SK-MEL-5 (cell line): Measurements from ENCODE around the gene HDAC4. TPM values are rescaled to one million over a fixed set of nuclear protein-coding genes. Genes with fewer than 3 reads are reported as not detected.

Experiments
- DNase-seq: peaks from one replicate; pipeline ENCODE4 v3.0.0-alpha.2; 2016; ENCODE audit warnings: low read depth, low spot score
- in situ Hi-C: cut with HindIII; loops from 2 replicates; pipeline ENCODE4 v1.10.0; 2016; ENCODE audit warnings: low sequenced_read_pairs, high pct_unique_total_duplicates, low pct_unique_long_range_greater_than_20kb
- total RNA-seq: library from RNA; depleted of rRNA; stranded (reverse); fragments of >200 nt; shearing (Covaris generic); gene quantifications from 2 replicates; pipeline ENCODE4 v1.2.3, GENCODE V29; 2014

HDAC4 gene
- total RNA-seq, 1 experiment from 2014 or later, result 14.1 TPM

DNA sequence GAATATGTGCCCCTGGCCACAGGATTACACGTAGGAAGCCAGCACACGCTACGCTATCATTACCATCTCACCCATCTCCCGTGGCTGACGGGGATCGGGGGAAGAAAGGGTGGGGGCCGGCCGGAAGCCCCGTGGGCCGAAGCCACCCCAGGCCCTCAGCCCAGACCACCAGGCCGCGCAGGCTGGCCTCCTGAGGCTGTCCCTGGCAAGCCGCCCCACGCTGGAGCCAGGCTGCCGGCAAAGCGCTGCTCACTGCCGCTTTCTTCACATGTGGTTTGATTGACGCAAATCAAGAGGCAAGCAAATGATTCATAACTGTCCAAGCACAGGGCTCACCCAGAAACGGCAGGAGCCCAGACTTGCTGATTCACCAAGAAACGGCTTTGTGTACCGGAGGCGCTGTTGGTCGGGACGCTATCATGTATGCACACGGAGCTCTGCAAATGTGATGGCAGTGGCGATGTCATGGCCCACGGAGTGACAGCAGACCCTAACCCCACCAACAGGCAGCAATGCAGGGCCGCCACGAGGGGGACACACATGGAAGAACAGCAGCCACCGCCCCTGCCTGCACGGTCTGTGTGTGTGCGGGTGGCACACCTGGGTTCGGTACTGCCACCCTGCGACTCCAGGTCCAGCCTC lies 125.7 kb downstream of the HDAC4 start:
- in situ Hi-C loops, result no loop called here
- DNase-seq, result peak; percentile 98

DNA sequence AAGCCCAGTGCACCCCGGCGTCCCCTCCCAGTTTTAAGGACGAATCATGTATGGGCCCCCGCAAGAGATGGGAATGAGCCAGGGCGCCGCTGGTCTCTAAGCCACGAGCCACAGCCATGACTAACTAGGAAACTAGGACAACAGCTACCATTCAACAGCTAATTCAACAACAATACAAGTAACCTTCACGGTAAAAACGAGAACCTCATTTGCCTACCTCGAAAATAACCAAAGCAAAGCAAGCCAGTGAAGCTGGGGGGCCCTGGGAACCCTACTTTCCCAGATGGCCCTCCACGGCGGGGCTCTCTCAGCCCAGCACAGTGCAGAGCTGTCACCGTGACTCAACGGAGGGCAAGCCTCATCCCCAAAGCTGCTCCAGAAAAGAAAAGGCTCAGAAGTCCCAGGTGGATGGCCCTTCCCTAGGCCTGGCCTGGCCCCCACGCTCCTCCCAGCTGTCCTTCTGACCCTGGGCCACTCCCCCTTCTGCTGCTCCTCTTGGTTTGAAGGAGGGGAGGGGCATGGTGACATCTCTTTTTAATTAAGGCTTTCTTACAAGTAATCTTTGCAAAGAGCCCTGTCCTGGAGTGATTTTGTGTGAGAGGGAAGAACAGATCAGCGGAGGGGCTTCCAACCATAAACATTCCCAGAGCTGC lies 126.3 kb downstream of the HDAC4 start:
- in situ Hi-C loops, result no loop called here

DNA sequence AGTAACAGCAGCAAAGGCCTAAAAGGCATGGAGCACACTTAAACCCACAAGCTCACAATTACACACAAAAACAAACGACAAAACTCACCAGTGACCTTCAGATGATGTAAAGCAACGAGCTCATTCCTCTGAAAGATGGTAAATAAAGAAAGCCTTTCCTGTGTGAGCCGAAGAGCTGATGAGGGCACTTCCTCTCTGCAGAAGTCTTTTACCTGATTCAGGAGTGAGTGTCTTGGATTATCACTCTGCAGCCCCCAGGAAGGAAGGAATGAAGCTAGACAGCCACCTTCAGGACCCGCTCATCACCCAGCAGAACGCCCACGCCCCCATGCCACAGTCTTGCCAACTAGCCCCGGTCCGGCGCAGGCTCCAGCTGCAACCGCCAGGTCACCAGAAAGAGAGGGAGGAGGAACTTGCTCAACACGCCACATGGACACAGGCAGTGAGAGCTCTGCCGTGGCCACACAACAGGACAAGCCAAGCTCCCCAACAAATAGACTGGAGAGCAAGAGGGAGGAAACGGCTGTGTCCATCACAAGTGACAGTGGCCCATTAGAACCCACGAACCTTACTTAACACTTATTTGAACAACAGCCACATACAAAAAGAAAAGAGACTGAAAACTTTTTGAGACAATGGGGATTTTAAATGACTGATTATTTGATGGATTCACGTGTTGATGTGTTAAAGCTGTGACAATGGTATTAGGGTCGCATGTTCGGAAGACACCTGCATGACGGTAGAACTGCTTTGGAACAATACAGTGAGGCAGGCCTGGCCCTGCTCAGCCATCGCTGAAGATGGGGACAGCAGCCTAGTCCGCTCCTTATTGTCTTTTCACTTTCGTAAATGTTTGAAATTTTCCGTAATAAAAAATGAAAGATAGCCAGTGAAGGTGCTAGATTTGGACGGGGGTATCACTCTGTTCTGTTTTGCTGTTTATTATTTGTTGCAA lies 127.3 kb downstream of the HDAC4 start:
- DNase-seq, result no peak
- in situ Hi-C loops, result no loop called here

More for the DNA sequence above, 126.3 kb downstream of the HDAC4 start:
- DNase-seq, result peak; percentile 84

DNA sequence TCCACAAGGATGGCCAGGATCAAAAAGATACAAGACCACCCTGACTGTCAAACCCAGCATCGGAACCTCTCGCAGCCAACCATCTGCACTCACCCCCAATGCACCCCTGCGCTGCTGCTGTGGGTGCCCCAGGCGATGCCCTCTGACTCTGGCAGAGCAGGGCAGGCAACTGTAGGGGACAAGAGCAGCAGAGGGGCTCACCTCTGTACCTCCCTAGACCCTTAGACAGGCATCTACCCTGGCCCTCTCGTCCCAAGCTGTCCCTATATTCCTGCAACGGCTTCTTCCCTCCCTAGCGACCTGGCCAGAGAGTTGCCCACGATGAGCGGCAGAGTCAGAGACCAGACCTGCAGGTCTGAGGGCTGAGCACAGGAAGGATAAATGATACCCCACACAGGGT lies 128.2 kb downstream of the HDAC4 start:
- in situ Hi-C loops, result no loop called here
- DNase-seq, result no peak

DNA sequence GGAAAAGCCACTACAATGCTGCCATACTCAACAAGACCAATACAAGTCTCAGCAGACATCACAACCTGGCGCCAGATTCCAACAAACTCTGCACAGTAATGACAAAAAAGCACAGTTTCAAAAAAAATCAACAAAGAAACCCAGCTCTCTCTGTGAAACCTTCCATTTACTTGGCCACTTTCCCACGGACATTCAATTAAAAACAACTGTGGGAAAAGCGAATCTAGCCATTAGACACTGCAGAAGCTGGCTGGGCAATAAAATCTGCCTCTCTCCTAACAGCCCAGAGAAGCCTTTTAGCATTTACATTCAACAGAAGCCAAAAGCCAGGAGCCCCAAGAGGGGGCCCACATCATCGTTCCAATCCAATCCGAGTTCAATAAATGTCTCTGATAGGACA lies 128.9 kb downstream of the HDAC4 start:
- in situ Hi-C loops, result no loop called here

DNA sequence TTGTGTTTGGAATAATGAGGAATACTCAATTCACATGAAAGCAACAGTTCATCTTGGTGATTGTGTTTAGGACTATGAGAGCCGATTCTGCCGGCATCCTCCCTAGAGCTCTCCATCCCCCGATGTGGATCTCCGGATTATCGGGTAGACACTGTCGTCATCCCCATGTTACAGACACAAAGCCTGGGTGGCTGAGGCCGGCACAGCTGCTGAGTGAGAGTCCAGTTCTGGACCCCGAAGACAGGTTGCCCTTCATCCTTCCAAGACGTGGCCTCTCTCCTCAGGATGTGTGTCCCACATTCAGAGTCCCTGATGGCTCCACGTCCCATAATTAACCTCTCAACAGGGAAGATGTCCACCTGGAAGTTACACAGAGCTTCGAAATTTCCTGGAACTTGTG lies 129.3 kb downstream of the HDAC4 start:
- no peak for DNase-seq
- in situ Hi-C loops, result no loop called here

More for the DNA sequence above, 128.9 kb downstream of the HDAC4 start:
- DNase-seq, result no peak

DNA sequence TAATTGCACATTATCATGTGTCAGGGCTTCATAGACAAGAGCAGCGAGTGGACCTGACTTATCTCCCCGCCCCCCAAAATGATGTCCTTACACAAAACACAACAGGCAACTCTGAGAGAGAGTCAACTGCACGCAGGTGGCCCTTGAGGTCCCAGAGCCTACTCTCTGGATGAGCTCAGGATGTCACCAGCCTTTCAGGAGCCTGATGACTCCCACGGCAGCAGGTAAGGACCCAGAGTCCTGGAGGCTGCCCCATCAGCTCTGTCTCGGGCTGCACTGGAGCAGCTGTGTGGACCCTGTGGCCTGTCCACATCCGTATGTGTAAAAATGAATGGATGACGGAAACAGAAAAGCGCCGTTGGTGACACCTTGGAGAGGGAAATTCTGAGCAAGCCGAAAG lies 130.9 kb downstream of the HDAC4 start:
- no peak for DNase-seq
- in situ Hi-C loops, result no loop called here

DNA sequence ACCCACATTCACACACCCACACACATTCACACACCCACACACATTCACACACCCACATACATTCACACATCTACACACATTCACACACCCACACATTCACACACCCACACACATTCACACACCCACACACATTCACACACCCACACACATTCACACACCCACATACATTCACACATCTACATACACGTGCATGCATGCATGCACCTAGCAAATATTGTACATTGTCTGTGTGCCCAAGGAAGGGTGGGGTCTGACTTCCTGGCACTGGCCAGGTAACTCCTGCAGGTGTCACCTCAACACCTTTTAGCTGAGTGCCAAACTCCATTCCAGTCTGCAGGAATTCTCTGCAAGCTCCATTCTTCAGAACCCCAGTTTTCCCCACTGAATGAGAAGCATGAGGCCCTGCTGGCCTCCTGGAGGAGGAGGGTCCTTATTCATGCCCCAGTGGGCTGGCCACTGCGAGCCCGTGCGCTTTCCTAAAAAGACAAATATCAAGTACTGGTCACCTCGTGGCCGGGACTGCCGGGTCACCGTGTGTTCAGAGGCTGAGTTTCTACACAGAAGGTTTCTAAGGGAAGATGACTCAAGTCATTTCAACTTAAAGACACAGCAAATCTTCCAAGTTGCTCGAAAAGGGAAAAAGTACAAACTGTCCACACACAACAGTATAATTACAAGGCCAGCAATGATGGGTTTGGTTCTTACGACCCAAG lies 131.5 kb downstream of the HDAC4 start:
- in situ Hi-C loops, result no loop called here
- DNase-seq, result no peak

DNA sequence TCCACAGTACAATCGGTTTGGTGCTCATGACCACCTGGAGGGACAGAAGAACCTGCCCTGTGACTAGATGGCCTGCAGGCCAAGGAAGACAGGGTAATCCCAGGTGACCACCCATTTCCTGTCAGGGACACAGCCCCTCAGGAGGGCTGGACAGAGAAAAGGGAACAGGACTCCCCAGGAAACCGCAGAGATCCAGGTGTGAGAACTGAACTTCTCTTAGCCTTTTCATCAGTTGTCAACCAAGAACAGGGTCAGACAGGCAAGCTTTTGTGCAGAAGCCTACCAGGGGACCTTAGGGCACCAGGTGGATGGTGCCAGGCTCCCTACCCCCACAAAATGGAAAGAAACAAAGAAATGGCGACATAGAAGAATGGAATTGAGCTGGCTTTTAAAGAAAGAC lies 132.3 kb downstream of the HDAC4 start:
- no peak for DNase-seq
- in situ Hi-C loops, result no loop called here

DNA sequence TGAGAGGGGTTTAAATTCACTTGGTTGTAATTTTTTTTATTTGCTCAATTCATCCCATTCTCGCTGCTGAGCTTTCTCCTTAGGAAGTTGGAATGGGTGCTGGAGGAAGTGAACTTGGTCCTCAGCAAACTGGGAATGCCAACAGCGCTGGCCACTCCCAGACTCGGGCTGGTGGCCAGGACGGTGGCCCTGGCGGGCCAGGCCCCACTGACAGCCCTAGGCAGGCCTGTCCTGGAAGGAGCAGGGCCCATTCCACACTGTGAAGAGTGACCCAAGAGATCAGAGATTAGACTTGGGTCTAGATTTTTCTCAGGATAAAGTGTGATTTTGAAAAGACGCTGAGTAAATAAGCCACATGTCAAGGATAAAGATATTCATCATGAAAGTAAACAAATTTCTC lies 132.7 kb downstream of the HDAC4 start:
- DNase-seq, result peak; percentile 19
- in situ Hi-C loops, result no loop called here

DNA sequence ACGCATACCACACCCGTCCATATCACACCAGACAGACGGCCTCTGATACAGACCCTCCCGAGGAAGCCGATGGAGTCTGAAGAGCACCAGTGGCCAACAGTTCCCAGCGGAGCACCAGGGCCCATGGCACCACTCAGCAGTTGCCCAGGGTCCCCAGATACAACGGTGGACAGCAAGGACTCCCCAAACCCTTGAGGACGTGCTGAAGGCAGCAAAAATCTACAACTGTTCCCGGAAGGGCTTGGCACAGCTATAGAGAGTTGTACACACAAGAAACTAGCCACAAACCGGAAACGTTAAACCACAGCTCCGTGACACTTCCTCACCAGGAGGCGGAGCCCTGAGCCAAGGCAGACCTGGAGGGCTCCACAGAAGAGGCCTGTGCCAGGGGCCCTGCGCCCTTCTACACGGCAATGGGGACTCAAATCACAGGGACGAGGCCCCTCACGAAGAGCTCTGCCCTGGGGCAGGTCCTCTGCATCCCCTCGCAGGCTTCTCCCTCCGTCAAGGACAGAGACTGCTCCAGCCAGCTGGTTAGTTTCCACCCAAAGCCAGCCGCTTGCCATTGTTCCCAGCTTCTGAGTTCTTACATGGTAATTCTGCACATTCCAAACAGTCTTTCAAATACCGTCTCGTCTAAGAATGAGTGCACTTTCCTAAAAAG lies 133.4 kb downstream of the HDAC4 start:
- peak; percentile 83 for DNase-seq
- in situ Hi-C loops, result no loop called here

DNA sequence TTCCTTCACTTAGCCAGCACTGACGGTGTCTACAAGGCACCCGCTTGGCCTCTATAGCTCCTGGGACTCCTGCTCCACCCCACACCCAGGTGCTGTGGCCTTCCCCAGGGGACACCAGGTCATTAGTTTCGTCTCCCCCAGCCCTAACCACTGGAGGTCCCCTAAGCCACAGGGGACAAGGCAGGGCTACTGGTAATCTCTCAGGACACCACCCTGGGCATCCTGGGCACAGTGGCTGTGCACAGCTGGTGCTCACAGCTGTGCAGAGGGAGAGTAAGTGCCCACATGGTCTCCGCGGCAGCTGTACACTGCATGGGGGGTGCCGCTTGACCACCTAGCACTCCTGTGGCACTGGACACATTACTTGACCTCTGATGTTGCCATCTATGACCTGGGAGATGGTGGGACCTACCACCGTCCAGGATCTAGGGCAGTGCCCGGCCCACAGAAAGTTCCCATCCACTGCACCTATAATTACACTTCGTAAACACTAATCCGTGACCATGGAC lies 134.0 kb downstream of the HDAC4 start:
- in situ Hi-C loops, result no loop called here
- DNase-seq, result no peak

DNA sequence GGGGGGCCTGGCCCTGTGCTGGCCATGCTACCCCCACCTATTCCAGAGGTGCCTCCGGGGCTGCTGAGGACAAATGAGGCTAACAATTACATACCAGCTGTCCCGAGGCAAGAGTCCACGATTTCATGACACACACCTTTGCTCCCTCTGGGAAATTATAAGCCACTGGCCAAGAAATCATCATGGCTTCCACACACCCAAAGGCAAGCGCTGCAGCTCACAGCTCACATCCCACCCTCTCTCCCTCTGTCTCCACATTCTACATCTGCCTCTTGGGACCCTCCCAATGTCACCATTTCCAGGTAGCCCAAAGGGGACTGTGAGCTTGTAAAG lies 134.4 kb downstream of the HDAC4 start:
- in situ Hi-C loops, result no loop called here
- DNase-seq, result no peak

DNA sequence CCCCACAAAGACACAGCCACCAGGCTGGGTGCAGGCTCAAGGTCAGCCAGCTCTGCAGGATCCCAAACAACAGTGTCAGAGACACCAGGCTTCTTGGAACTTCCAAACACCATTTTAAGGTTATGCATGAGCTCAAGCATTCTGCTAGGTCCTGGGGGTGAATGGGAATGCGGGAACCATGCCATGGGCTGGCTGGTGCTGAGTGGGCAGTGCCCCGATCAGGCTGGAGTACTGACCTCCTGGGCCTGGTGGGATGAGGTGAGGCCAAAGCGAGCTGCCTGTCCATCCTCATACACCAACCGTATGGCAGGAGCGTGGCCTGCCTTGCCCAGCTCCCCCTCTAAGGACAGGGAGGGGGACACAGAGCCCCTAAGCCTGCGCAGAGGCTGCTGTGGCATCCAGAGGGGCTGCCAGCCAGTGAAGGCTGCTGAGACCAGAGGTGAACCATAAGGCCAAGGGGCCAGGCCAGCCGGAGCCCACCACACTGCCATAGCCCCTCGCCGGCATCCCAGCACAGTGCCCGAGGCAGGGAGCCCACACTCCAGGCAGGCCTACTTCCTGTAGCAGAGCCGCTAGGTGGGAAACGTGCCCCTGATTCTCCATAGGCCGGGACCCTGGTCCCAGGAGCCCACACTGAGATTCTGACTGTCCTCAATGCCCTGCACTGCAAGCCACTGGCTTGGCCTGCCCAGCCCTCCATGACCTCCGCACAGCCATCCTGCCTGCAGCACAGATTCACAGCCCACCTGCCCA lies 135.0 kb downstream of the HDAC4 start:
- no peak for DNase-seq
- in situ Hi-C loops, result no loop called here

DNA sequence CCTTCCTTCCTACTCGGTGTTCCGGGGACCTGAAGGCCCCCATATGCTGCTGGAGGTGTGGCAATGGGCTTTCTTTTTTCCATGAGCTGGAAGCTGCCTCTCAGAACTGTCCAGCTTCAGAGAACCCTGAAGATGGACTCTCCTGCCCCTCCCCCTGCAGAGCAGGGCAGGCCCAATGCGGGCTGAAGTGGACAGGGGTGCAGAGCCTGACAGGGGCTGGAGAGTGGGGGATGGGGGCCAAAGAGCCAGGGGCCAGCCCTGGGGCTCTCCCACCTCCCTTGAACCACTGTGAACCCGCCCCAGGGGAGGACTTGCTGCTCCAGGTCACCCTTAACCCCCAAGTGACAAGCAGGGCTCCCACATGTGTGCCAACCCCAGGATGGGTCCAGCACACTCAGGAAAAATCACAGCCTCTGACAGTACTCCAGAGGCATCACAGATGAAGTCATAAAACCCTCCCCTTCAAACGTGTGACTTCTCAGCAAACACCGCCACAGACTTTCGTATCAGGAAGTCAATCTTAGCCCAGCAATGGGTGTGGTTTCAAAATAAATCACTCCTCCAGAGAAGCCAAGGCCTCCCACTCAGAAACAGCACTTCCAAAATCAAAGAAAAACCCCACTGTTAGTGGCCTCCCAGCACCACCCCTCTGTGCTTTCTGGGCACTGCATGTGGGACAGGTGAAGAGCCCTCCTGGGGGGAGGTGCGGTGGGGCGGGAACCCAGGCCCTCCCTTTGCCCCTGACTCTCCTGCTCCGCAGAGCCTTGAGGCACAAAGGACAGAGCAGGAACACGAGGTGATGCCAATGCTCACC lies 135.8 kb downstream of the HDAC4 start:
- peak; percentile 42 for DNase-seq
- in situ Hi-C loops, result no loop called here

DNA sequence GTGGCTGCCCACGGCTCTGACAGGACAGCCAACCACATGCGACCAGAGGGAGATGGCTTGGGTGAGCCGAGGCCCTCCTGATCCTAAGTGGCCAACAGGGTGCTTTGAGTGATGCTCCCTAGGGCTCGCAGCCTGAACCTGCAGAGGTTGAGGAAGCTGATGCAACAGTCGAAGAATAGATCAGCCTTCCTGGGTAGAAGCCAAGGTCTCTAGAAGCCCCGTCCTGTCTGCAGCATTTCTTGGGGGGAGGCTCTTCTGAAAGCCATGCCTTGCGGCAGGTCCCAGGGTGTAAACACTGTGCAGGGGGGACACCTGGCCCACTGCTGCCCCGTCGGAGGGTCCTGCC lies 136.4 kb downstream of the HDAC4 start:
- in situ Hi-C loops, result no loop called here
- no peak for DNase-seq
